Endodermal cell (in vitro differentiated cells): ENCODE measurements around the gene IL18. TPM values are rescaled to one million over a fixed set of nuclear protein-coding genes. Genes with fewer than 3 reads are reported as not detected.

ENCODE experiments used
- DNase-seq: peaks from one replicate; pipeline ENCODE4 v3.0.0-alpha.2; 2017
- H3K27ac ChIP-seq: 2 replicates; pipeline ENCODE4 v1.5.1; 2013; ENCODE audit warnings: mild to moderate bottlenecking, low read depth, low read length, moderate library complexity
- H3K27me3 ChIP-seq: 2 replicates; pipeline ENCODE4 v1.6.1; 2013; ENCODE audit warnings: mild to moderate bottlenecking, low read length, moderate library complexity; ENCODE audit not compliant: insufficient read depth, control insufficient read depth, poor library complexity, severe bottlenecking
- H3K36me3 ChIP-seq: 2 replicates; pipeline ENCODE4 v1.7.0; 2013; ENCODE audit warnings: mild to moderate bottlenecking, low read length, moderate library complexity; ENCODE audit not compliant: control insufficient read depth, insufficient read depth
- H3K4me1 ChIP-seq: one replicate; pipeline ENCODE4 v1.7.0; 2013; ENCODE audit warnings: low read length; ENCODE audit not compliant: control insufficient read depth, insufficient read depth
- H3K4me3 ChIP-seq: 2 replicates; pipeline ENCODE4 v1.5.1; 2013; ENCODE audit warnings: mild to moderate bottlenecking, low read length, moderate library complexity
- H3K9ac ChIP-seq: 2 replicates; pipeline ENCODE4 v1.6.1; 2013; ENCODE audit warnings: mild to moderate bottlenecking, low read length, moderate library complexity; ENCODE audit not compliant: poor library complexity, severe bottlenecking; ENCODE audit errors: extremely low read depth
- H3K9me3 ChIP-seq: 2 replicates; pipeline ENCODE4 v1.6.1; 2013; ENCODE audit warnings: mild to moderate bottlenecking, low read length, moderate library complexity; ENCODE audit not compliant: control insufficient read depth
- H3K27ac Mint-ChIP-seq: 2 replicates; pipeline ENCODE4 v1.8.0; 2020; ENCODE audit warnings: mixed read lengths
- H3K27me3 Mint-ChIP-seq: 2 replicates; pipeline ENCODE4 v1.8.0; 2021; ENCODE audit warnings: mild to moderate bottlenecking, mixed read lengths; ENCODE audit not compliant: insufficient read depth
- H3K36me3 Mint-ChIP-seq: 2 replicates; pipeline ENCODE4 v1.8.0; 2020; ENCODE audit warnings: low read depth, mixed read lengths
- H3K4me1 Mint-ChIP-seq: 2 replicates; pipeline ENCODE4 v1.8.0; 2020; ENCODE audit warnings: mixed read lengths
- H3K4me3 Mint-ChIP-seq: 2 replicates; pipeline ENCODE4 v1.8.0; 2020; ENCODE audit warnings: mild to moderate bottlenecking, moderate library complexity, mixed read lengths
- H3K9me3 Mint-ChIP-seq: 2 replicates; pipeline ENCODE4 v1.8.0; 2020; ENCODE audit warnings: mild to moderate bottlenecking, mixed read lengths
- WGBS, 2 experiments: methylation state at CpG; one replicate each; pipeline versions ENCODE4 v1.1.5 to v1.1.7; 2013; ENCODE audit warnings: missing lambda C conversion rate in 2 of 2, mixed read lengths in 1 of 2; ENCODE audit not compliant: insufficient coverage in 1 of 2, insufficient read length in 1 of 2; 5-methylcytosine and 5-hydroxymethylcytosine counted together
- total RNA-seq, 2 donors: library from RNA; stranded (reverse); fragmentation: NEBNext Ultra II Directional in 1 of 2; extraction: Animal tissue kit (Norgen Biotek cat#: 25700) in 1 of 2; gene quantifications; 2 replicates in 1 of 2; 3 replicates in 1 of 2; pipeline ENCODE4 v1.2.1, GENCODE V29; 2021
- TF ChIP-seq, protein P1 (sequence below): fragments of 200-600 bp; sonication (generic); conservative IDR thresholded peaks from 2 replicates; pipeline ENCODE4 v1.5.0; 2021; ENCODE audit warnings: antibody characterized with exemption, mild to moderate bottlenecking

Gene IL18
- total RNA-seq, 2 donors from 2014 or later, result 1.00 TPM; not detected in 1

DNA sequence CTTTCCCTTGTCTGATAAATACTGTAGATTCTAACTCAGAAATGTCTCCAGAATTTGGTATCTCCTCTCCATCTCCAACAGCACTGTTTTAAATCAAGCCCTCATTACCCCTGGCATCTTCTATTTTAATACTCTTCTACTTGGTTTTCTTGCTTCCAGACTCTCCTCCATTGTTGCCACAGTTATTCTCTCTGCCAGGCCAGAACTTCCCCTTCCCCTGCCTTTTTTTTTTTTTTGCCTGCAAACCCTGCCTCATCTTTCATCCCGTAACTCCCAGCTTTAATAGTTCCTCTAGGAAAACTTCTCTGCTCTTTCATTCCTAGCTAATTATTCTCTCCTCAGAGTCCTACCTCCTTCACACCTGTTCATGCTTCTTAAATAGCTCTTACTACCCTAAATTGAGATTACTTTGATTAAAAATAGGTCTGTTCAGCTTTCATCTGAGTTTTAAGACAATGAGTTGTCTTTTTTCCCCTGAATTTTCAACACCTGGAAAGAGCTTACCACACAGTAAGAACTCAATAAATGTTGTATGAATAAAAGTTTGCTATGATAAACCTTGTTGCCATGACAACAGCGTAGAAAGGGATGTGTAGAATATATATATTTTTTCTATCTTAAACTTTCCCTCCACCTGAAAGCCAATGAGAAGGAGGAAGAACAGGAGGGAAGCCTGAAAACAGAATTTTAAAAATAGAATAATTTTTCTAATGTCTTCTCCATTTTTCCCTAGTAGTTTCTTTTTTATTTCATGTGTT is 3.6 kb downstream of the IL18 start:
- H3K36me3 ChIP-seq, result no peaks in the 10 kb centered on the region
- no peaks in the 10 kb centered on the region for H3K9me3 ChIP-seq
- H3K27ac ChIP-seq, result no peak overlapping the region
- H3K4me3 ChIP-seq, result no peak overlapping the region
- Mint-ChIP-seq H3K27ac (no peak overlapping the region), H3K4me1 (no peaks in the 10 kb centered on the region), H3K36me3 (no peaks in the 10 kb centered on the region), H3K27me3 (no peaks in the 10 kb centered on the region), H3K9me3 (no peaks in the 10 kb centered on the region), H3K4me3 (no peak overlapping the region)
- H3K27me3 ChIP-seq, result no peaks in the 10 kb centered on the region
- H3K9ac ChIP-seq, result no peak overlapping the region
- no peaks in the 10 kb centered on the region for H3K4me1 ChIP-seq
- DNase-seq, result no peak
- 38 to 50% methylated on average over 1 of the region's 2 CpGs for WGBS, 2 experiments
- TF ChIP-seq, protein P1, sequence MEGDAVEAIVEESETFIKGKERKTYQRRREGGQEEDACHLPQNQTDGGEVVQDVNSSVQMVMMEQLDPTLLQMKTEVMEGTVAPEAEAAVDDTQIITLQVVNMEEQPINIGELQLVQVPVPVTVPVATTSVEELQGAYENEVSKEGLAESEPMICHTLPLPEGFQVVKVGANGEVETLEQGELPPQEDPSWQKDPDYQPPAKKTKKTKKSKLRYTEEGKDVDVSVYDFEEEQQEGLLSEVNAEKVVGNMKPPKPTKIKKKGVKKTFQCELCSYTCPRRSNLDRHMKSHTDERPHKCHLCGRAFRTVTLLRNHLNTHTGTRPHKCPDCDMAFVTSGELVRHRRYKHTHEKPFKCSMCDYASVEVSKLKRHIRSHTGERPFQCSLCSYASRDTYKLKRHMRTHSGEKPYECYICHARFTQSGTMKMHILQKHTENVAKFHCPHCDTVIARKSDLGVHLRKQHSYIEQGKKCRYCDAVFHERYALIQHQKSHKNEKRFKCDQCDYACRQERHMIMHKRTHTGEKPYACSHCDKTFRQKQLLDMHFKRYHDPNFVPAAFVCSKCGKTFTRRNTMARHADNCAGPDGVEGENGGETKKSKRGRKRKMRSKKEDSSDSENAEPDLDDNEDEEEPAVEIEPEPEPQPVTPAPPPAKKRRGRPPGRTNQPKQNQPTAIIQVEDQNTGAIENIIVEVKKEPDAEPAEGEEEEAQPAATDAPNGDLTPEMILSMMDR, result no peak

DNA sequence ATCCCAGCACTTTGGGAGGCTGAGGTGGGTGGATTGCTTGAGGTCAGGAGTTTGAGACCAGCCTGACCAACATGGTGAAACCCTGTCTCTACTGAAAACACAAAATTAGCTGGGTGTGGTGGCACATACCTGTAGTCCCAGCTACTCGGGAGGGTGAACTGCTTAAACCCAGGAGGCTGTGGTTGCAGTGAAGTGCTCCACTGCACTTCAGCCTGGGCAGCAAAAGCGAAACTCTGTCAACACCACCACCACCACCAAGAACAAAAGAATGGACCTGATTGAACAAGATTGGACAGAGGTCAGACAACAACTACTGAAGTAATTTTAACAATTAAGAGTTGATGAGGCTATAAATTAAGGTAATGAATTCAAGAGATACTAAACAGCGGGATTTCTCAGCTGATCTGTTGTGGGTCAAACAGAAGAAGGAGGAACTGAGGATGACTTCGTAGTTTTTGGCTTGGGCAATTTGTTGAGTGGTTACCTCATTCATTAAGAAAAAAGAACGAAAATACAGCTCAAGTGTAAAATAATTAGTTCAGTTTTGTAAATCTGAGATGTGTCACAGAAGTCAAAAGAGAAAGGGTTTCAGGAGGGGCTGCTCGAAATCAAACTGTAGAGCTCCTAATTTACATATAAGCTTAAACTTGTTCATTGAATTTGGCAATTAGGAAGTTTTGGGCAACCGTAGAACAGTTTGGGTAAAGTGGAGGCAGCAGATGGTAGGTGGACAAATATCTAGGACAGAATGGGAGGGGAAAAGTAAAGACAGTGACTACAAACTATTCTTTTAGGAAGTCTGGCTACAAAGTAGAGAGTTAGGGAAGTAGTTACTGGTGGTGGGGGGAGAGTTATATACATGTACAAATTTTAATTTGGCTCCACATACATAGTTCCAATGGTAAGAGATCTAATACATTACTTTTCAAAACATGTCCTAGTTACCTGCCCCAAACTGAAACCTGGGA is 4.5 kb downstream of the IL18 start:
- H3K9ac ChIP-seq, result no peak overlapping the region
- Mint-ChIP-seq H3K27ac (no peak overlapping the region), H3K36me3 (no peaks in the 10 kb centered on the region), H3K9me3 (no peaks in the 10 kb centered on the region), H3K4me3 (no peak overlapping the region), H3K27me3 (no peaks in the 10 kb centered on the region), H3K4me1 (no peaks in the 10 kb centered on the region)
- WGBS, 2 experiments, result 89 to 92% methylated on average over 3 to 7 of the region's 7 CpGs
- no peaks in the 10 kb centered on the region for H3K9me3 ChIP-seq
- H3K4me1 ChIP-seq, result no peaks in the 10 kb centered on the region
- TF ChIP-seq, protein P1, result no peak
- H3K36me3 ChIP-seq, result no peaks in the 10 kb centered on the region
- H3K27me3 ChIP-seq, result no peaks in the 10 kb centered on the region
- no peak overlapping the region for H3K27ac ChIP-seq
- no peak overlapping the region for H3K4me3 ChIP-seq
- DNase-seq, result no peak

DNA sequence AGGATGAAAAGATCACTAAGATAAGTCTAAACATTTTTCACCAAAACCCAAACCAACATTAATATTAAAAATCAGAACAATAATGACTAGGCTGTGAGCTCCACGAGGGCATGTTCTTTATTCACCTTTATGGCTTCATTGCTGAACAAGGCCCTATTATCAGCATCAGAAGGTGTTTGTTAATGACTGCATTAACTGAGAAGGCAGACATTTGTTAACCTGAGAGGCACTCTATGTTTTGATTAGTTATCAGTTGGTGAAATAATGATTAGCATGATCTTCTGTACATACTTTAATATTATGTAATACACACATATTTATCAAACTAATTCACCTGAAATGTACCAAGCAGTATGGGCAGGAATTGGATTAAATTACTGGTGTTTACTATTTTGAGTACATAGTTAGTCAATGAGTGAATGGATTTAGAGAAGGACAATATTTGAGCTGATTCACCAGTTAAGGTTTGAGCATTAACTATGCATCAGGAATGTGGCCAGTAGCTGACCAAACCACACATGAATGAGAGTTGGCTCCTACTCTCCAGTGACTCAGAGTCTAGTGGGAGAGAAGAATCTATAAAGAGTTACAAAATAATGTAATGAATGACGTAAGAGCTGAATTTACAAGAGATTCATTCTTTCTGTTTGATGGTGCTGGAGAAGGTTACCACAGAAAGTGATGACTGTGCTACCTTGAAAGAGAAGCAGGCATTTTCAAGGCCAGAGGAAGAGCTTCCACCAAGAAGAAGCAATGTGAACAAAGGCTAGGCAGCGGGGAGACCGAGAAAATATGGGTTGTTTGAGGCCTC is 6.7 kb downstream of the IL18 start:
- Mint-ChIP-seq H3K27me3 (no peaks in the 10 kb centered on the region), H3K27ac (no peak overlapping the region), H3K36me3 (no peaks in the 10 kb centered on the region), H3K4me1 (no peaks in the 10 kb centered on the region), H3K4me3 (no peak overlapping the region), H3K9me3 (no peaks in the 10 kb centered on the region)
- H3K9me3 ChIP-seq, result no peaks in the 10 kb centered on the region
- no peak overlapping the region for H3K4me3 ChIP-seq
- WGBS, 2 experiments, result 95 to 96% methylated on average over 2 to 4 of the region's 4 CpGs
- H3K9ac ChIP-seq, result no peak overlapping the region
- H3K4me1 ChIP-seq, result no peaks in the 10 kb centered on the region
- TF ChIP-seq, protein P1, result no peak
- H3K27ac ChIP-seq, result no peak overlapping the region
- no peaks in the 10 kb centered on the region for H3K27me3 ChIP-seq
- DNase-seq, result no peak
- no peaks in the 10 kb centered on the region for H3K36me3 ChIP-seq
